Measurements from ENCODE around the gene RGPD8.
"Not testable (repeated sequence)": the region's sequence is repeated elsewhere in the genome, so short reads cannot be mapped to it uniquely, and the experiment has no call there.

RGPD8 gene

GRCh38 chr2:112436993-112437392 lies 3.5 kb upstream of the RGPD8 start:
- not testable (repeated sequence) for H3K27me3 ChIP-seq (ENCODE audit: insufficient read depth, low read depth); H3K36me3 ChIP-seq (ENCODE audit: insufficient read depth); H3K27ac ChIP-seq; H3K79me2 ChIP-seq (ENCODE audit: insufficient read depth, low read depth); H3K4me3 ChIP-seq (IDR thresholded peaks at IDR 0.05; ENCODE audit: insufficient read depth, low read depth, low read length); H3K4me1 ChIP-seq (ENCODE audit: low read depth, poor library complexity, severe bottlenecking); H2AFZ ChIP-seq (ENCODE audit: low read depth); H4K20me1 ChIP-seq (ENCODE audit: insufficient read depth); H3K4me2 ChIP-seq; H3K9ac ChIP-seq

- H3K27me3 ChIP-seq (ENCODE audit: insufficient read depth, low read depth); H3K79me2 ChIP-seq (ENCODE audit: insufficient read depth, low read depth); H3K9ac ChIP-seq: not testable (repeated sequence)
These were observed 2.4 kb upstream of the RGPD8 start for GRCh38 chr2:112435716-112436431.

GRCh38 chr2:112434890-112435715 lies 1.7 kb upstream of the RGPD8 start:
- not testable (repeated sequence) for H3K79me2 ChIP-seq (ENCODE audit: insufficient read depth, low read depth); H3K27me3 ChIP-seq (ENCODE audit: insufficient read depth, low read depth); H3K36me3 ChIP-seq (ENCODE audit: insufficient read depth); H3K4me3 ChIP-seq (IDR thresholded peaks at IDR 0.05; ENCODE audit: insufficient read depth, low read depth, low read length); H2AFZ ChIP-seq (ENCODE audit: low read depth); H3K9ac ChIP-seq; H3K4me2 ChIP-seq; H4K20me1 ChIP-seq (ENCODE audit: insufficient read depth); H3K27ac ChIP-seq; H3K4me1 ChIP-seq (ENCODE audit: low read depth, poor library complexity, severe bottlenecking)

More at GRCh38 chr2:112435716-112436431, 2.4 kb upstream of the RGPD8 start:
- H3K27ac ChIP-seq; H3K4me2 ChIP-seq; H3K4me3 ChIP-seq (IDR thresholded peaks at IDR 0.05; ENCODE audit: insufficient read depth, low read depth, low read length); H4K20me1 ChIP-seq (ENCODE audit: insufficient read depth); H2AFZ ChIP-seq (ENCODE audit: low read depth); H3K4me1 ChIP-seq (ENCODE audit: low read depth, poor library complexity, severe bottlenecking); H3K36me3 ChIP-seq (ENCODE audit: insufficient read depth): not testable (repeated sequence)

GRCh38 chr2:112433932-112434730 lies 686 bp upstream of the RGPD8 start:
- no peak overlapping the region for H3K27ac ChIP-seq
- no peak for TF ChIP-seq CTCF (conservative IDR thresholded peaks at IDR 0.05; ENCODE audit: low read depth, low read length)
- no peak overlapping the region for H3K4me2 ChIP-seq
- no peaks in the 10 kb centered on the region for H3K4me1 ChIP-seq (ENCODE audit: low read depth, poor library complexity, severe bottlenecking)
- no peaks in the 10 kb centered on the region for H3K79me2 ChIP-seq (ENCODE audit: insufficient read depth, low read depth)
- no peaks in the 10 kb centered on the region for H3K27me3 ChIP-seq (ENCODE audit: insufficient read depth, low read depth)
- H3K9ac ChIP-seq = no peak overlapping the region
- H4K20me1 ChIP-seq (ENCODE audit: insufficient read depth) = no peaks in the 10 kb centered on the region
- H3K4me3 ChIP-seq (IDR thresholded peaks at IDR 0.05; ENCODE audit: insufficient read depth, low read depth, low read length) = no peak overlapping the region
- no peaks in the 10 kb centered on the region for H3K36me3 ChIP-seq (ENCODE audit: insufficient read depth)
- no peak overlapping the region for H2AFZ ChIP-seq (ENCODE audit: low read depth)

GRCh38 chr2:112432735-112433479 lies 538 bp downstream of the RGPD8 start:
- not testable (repeated sequence) for H3K79me2 ChIP-seq (ENCODE audit: insufficient read depth, low read depth); H3K36me3 ChIP-seq (ENCODE audit: insufficient read depth); H3K27ac ChIP-seq; H3K4me1 ChIP-seq (ENCODE audit: low read depth, poor library complexity, severe bottlenecking); H3K9ac ChIP-seq; H3K4me3 ChIP-seq (IDR thresholded peaks at IDR 0.05; ENCODE audit: insufficient read depth, low read depth, low read length); H3K4me2 ChIP-seq; H2AFZ ChIP-seq (ENCODE audit: low read depth); H4K20me1 ChIP-seq (ENCODE audit: insufficient read depth); H3K27me3 ChIP-seq (ENCODE audit: insufficient read depth, low read depth)

- not testable (repeated sequence) for H3K4me2 ChIP-seq; H3K27ac ChIP-seq; H3K79me2 ChIP-seq (ENCODE audit: insufficient read depth, low read depth); H3K27me3 ChIP-seq (ENCODE audit: insufficient read depth, low read depth); H2AFZ ChIP-seq (ENCODE audit: low read depth); H3K36me3 ChIP-seq (ENCODE audit: insufficient read depth); H3K4me1 ChIP-seq (ENCODE audit: low read depth, poor library complexity, severe bottlenecking); H3K9ac ChIP-seq; H4K20me1 ChIP-seq (ENCODE audit: insufficient read depth); H3K4me3 ChIP-seq (IDR thresholded peaks at IDR 0.05; ENCODE audit: insufficient read depth, low read depth, low read length)
These were observed 1.1 kb downstream of the RGPD8 start for GRCh38 chr2:112432390-112432734.

- H3K4me3 ChIP-seq (IDR thresholded peaks at IDR 0.05; ENCODE audit: insufficient read depth, low read depth, low read length) = not testable (repeated sequence)
These were observed 1.7 kb downstream of the RGPD8 start for GRCh38 chr2:112431587-112432295.

GRCh38 chr2:112424553-112424952 lies 8.9 kb downstream of the RGPD8 start:
- H4K20me1 ChIP-seq (ENCODE audit: insufficient read depth); H3K27me3 ChIP-seq (ENCODE audit: insufficient read depth, low read depth); H2AFZ ChIP-seq (ENCODE audit: low read depth); H3K36me3 ChIP-seq (ENCODE audit: insufficient read depth); H3K9ac ChIP-seq; H3K4me2 ChIP-seq; H3K27ac ChIP-seq; H3K79me2 ChIP-seq (ENCODE audit: insufficient read depth, low read depth); H3K4me1 ChIP-seq (ENCODE audit: low read depth, poor library complexity, severe bottlenecking); H3K4me3 ChIP-seq (IDR thresholded peaks at IDR 0.05; ENCODE audit: insufficient read depth, low read depth, low read length): not testable (repeated sequence)

More at GRCh38 chr2:112431587-112432295, 1.7 kb downstream of the RGPD8 start:
- not testable (repeated sequence) for H2AFZ ChIP-seq (ENCODE audit: low read depth); H3K9ac ChIP-seq; H3K4me1 ChIP-seq (ENCODE audit: low read depth, poor library complexity, severe bottlenecking); H4K20me1 ChIP-seq (ENCODE audit: insufficient read depth); H3K27me3 ChIP-seq (ENCODE audit: insufficient read depth, low read depth); H3K27ac ChIP-seq; H3K4me2 ChIP-seq; H3K36me3 ChIP-seq (ENCODE audit: insufficient read depth); H3K79me2 ChIP-seq (ENCODE audit: insufficient read depth, low read depth)

Data from KMS-11 (cell line).